Right atrium auricular region (tissue), 2 donors: ENCODE results near the gene LRCH3. TPM values are rescaled to one million over a fixed set of nuclear protein-coding genes. Genes with fewer than 3 reads are reported as not detected.

Experiments used
- DNase-seq: peaks from one replicate; pipeline ENCODE4 v3.0.0-alpha.2; 2019; ENCODE audit warnings: low spot score
- H3K27ac ChIP-seq, 2 donors: fragments of 200-600 bp; sonication (generic); 1 replicate in 1 of 2; 2 replicates in 1 of 2; pipeline ENCODE4 v1.5.1; 2016 to 2019
- H3K27me3 ChIP-seq, 2 donors: fragments of 200-600 bp; sonication (generic); one replicate each; pipeline versions ENCODE4 v1.5.1 to v1.6.0; 2017 to 2019
- H3K36me3 ChIP-seq: fragments of 200-600 bp; sonication (generic); one replicate; pipeline ENCODE4 v1.5.1; 2016
- H3K4me1 ChIP-seq, 2 donors: fragments of 200-600 bp; sonication (generic); one replicate each; pipeline versions ENCODE4 v1.5.1 to v1.6.0; 2017 to 2019
- H3K4me3 ChIP-seq, 2 donors: fragments of 200-600 bp; sonication (generic); 1 replicate in 1 of 2; 2 replicates in 1 of 2; pipeline ENCODE4 v1.5.1; 2017 to 2019; ENCODE audit warnings: mild to moderate bottlenecking in 1 of 2, moderate library complexity in 1 of 2
- H3K9me3 ChIP-seq, 2 donors: fragments of 200-600 bp; sonication (generic); one replicate each; pipeline ENCODE4 v1.5.1; 2019
- CTCF ChIP-seq, 2 donors: fragments of 200-600 bp; sonication (generic); IDR thresholded peaks; one replicate each; pipeline ENCODE4 v1.5.1; 2019; ENCODE audit warnings: antibody characterized with exemption in 2 of 2
- total RNA-seq, 2 donors: library from RNA; depleted of rRNA; stranded (reverse); fragments of >200 nt; gene quantifications; one replicate each; pipeline ENCODE4 v1.1.0, GENCODE V29; 2016

LRCH3 gene
- total RNA-seq, 2 donors from 2014 or later = 22.2 to 23.4 TPM

- no peaks in the 10 kb centered on the region for H3K9me3 ChIP-seq
- no peak overlapping the region for H3K4me3 ChIP-seq
- no peaks in the 10 kb centered on the region for H3K4me1 ChIP-seq
- H3K36me3 ChIP-seq = no peaks in the 10 kb centered on the region
- TF ChIP-seq CTCF (IDR thresholded peaks at IDR 0.05) = no peak
- no peaks in the 10 kb centered on the region for H3K27me3 ChIP-seq
- H3K27ac ChIP-seq = no peak overlapping the region
- DNase-seq = no peak
Observed at GRCh38 chr3:197936819-197937384, 145.8 kb downstream of the LRCH3 start.

Other genes with a start within 250 kb of the LRCH3 start
- 10 to 100 TPM in 1 of 2 donors, 1 to 10 TPM in 1; 4.0 to 48.3 TPM for gene BDH1, start 235.3 kb upstream of the LRCH3 start, total RNA-seq
- 10 to 100 TPM; 32.3 to 32.7 TPM for gene RUBCN, start 54.4 kb upstream of the LRCH3 start, total RNA-seq
- gene FYTTD1, start 41.4 kb upstream of the LRCH3 start, total RNA-seq = 10 to 100 TPM; 39.9 to 61.8 TPM
- gene RPL35A, start 158.9 kb downstream of the LRCH3 start, total RNA-seq = 100 to 1,000 TPM; 415 to 477 TPM
- gene LMLN, start 169.0 kb downstream of the LRCH3 start, total RNA-seq = 1 to 10 TPM; 3.5 to 3.9 TPM